OCI-LY7 (cell line): ENCODE measurements around the gene SLC4A11. TPM values are rescaled to one million over a fixed set of nuclear protein-coding genes. Genes with fewer than 3 reads are reported as not detected.

ENCODE experiments used
- BruUV-seq: library from RNA; stranded (reverse); fragments of 400-500 nt; replicated peaks from 2 replicates; lab custom pipeline; 2021; lab: Mats Ljungman, UMichigan
- CTCF ChIA-PET: fragments of 300-600 bp; sonication (Branson Sonifier 250); formaldehyde crosslinking; loops from one replicate; lab custom pipeline; 2022; ENCODE audit warnings: antibody characterized with exemption; ENCODE audit not compliant: unreplicated experiment; lab: Charles Lee
- POLR2A ChIA-PET: fragments of 300-600 bp; sonication (Branson Sonifier 250); formaldehyde crosslinking; loops from one replicate; lab custom pipeline; 2022; ENCODE audit warnings: antibody characterized with exemption; lab: Charles Lee
- DNase-seq: peaks from one replicate; pipeline ENCODE4 v3.0.0-alpha.2; 2015; ENCODE audit warnings: low spot score
- H2AFZ ChIP-seq: fragments of 200-600 bp; sonication (generic), shearing (Covaris generic); 2 replicates; pipeline ENCODE4 v1.6.1; 2014; ENCODE audit warnings: mild to moderate bottlenecking, antibody characterized with exemption, low read length, moderate library complexity
- H3K27ac ChIP-seq: fragments of 200-600 bp; sonication (generic); 2 replicates; pipeline ENCODE4 v1.5.1; 2014; ENCODE audit warnings: mixed run types, low read depth, mild to moderate bottlenecking, moderate library complexity, low read length, inconsistent platforms; ENCODE audit not compliant: poor library complexity, severe bottlenecking
- H3K36me3 ChIP-seq: fragments of 200-600 bp; sonication (generic); 2 replicates; pipeline ENCODE4 v1.6.1; 2014; ENCODE audit warnings: mild to moderate bottlenecking, antibody characterized with exemption, low read length, moderate library complexity, mixed read lengths; ENCODE audit not compliant: insufficient read depth
- H3K4me1 ChIP-seq: fragments of 200-600 bp; sonication (generic); 2 replicates; pipeline ENCODE4 v1.5.1; 2014; ENCODE audit warnings: mild to moderate bottlenecking, low read length; ENCODE audit not compliant: insufficient read depth, poor library complexity, severe bottlenecking
- H3K4me2 ChIP-seq: fragments of 200-600 bp; sonication (generic); 2 replicates; pipeline ENCODE4 v1.6.1; 2014; ENCODE audit warnings: mild to moderate bottlenecking, low read length
- H3K4me3 ChIP-seq: fragments of 200-600 bp; sonication (generic); 2 replicates; pipeline ENCODE4 v1.5.1; 2014; ENCODE audit warnings: mild to moderate bottlenecking, low read depth, low read length; ENCODE audit not compliant: poor library complexity, severe bottlenecking
- H3K79me2 ChIP-seq: fragments of 200-600 bp; sonication (generic); 2 replicates; pipeline ENCODE4 v1.6.1; 2016; ENCODE audit warnings: low read depth, mild to moderate bottlenecking, low read length, moderate library complexity, mixed read lengths; ENCODE audit not compliant: insufficient read depth
- H3K9me2 ChIP-seq: fragments of 200-600 bp; sonication (generic); 2 replicates; pipeline ENCODE4 v1.6.1; 2016; ENCODE audit warnings: mild to moderate bottlenecking, low read length, mixed read lengths; ENCODE audit not compliant: insufficient read depth
- H3K9me3 ChIP-seq: fragments of 200-600 bp; sonication (generic); 2 replicates; pipeline ENCODE4 v1.6.1; 2014; ENCODE audit warnings: mild to moderate bottlenecking, mixed run types, low read length, mixed read lengths
- H4K20me1 ChIP-seq: fragments of 200-600 bp; sonication (generic); 2 replicates; pipeline ENCODE4 v1.6.1; 2014; ENCODE audit warnings: mild to moderate bottlenecking, antibody characterized with exemption, low read length, moderate library complexity, mixed read lengths; ENCODE audit not compliant: insufficient read depth
- EZH2phosphoT487 ChIP-seq: fragments of 200-600 bp; sonication (generic); IDR thresholded peaks from 2 replicates; pipeline ENCODE4 v1.6.1; 2018; ENCODE audit warnings: low read depth, borderline replicate concordance, mild to moderate bottlenecking, mixed run types, antibody characterized with exemption, low read length, moderate library complexity, mixed read lengths
- intact Hi-C: fragments of 100-400 bp; cut with micrococcal nuclease; formaldehyde crosslinking; loops from one replicate; pipeline ENCODE4 v1.10.0; 2022; ENCODE audit not compliant: unreplicated experiment
- total RNA-seq, 2 experiments: library from RNA; depleted of rRNA in 1 of 2; stranded (reverse); fragments of >200 nt in 1 of 2; shearing (Covaris generic) in 1 of 2; gene quantifications; 2 replicates each; pipeline ENCODE4 v1.2.3, GENCODE V29; 2014 to 2022
- TF ChIP-seq, protein P1 (sequence below): fragments of 200-600 bp; sonication (generic); conservative IDR thresholded peaks from 2 replicates; pipeline ENCODE4 v1.5.1; 2014; ENCODE audit warnings: mild to moderate bottlenecking, antibody characterized with exemption, low read length, moderate library complexity, mixed read lengths

SLC4A11 gene
- total RNA-seq, 2 experiments from 2014 or later, result 4.4 to 26.9 TPM

DNA sequence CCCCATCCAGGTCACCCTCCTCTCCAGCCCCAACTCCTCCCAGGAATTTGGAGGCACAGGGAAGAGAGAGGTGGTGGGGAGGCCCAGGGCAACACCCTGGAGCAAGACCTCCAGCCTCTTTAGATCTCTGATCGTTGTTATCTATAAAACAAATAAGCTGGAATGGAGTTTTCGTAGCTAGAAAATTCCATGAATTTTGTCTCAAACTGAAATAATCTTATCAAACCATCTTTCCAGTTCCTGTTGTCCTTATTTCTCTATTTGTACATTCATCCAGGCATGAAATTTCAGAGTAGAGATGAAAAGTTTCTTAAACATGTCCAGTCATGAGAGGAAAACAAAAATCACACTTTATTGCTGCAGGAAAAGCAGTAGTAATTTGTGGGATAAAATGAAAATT, 6.2 kb upstream of the SLC4A11 start:
- no TSS peak for BruUV-seq
- POLR2A ChIA-PET, result interaction anchor here (0.5 kb wide), 1 partner anchor 120 kb away, joined by 3 read pairs; no protein-coding TSS in a partner anchor
- intact Hi-C loops, result no loop called here
- TF ChIP-seq, protein P1, sequence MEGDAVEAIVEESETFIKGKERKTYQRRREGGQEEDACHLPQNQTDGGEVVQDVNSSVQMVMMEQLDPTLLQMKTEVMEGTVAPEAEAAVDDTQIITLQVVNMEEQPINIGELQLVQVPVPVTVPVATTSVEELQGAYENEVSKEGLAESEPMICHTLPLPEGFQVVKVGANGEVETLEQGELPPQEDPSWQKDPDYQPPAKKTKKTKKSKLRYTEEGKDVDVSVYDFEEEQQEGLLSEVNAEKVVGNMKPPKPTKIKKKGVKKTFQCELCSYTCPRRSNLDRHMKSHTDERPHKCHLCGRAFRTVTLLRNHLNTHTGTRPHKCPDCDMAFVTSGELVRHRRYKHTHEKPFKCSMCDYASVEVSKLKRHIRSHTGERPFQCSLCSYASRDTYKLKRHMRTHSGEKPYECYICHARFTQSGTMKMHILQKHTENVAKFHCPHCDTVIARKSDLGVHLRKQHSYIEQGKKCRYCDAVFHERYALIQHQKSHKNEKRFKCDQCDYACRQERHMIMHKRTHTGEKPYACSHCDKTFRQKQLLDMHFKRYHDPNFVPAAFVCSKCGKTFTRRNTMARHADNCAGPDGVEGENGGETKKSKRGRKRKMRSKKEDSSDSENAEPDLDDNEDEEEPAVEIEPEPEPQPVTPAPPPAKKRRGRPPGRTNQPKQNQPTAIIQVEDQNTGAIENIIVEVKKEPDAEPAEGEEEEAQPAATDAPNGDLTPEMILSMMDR, result no peak
- no peak for TF ChIP-seq EZH2phosphoT487
- H3K27ac ChIP-seq, result no peak overlapping the region
- no peaks in the 10 kb centered on the region for H3K9me2 ChIP-seq
- H3K4me3 ChIP-seq, result no peak overlapping the region
- no peaks in the 10 kb centered on the region for H3K4me1 ChIP-seq
- no peak for DNase-seq
- no peaks in the 10 kb centered on the region for H3K9me3 ChIP-seq
- H2AFZ ChIP-seq, result no peak overlapping the region
- H4K20me1 ChIP-seq, result no peaks in the 10 kb centered on the region; the same call in 1 of the 2 replicates
- CTCF ChIA-PET, result no interaction called here
- no peak overlapping the region for H3K4me2 ChIP-seq
- H3K79me2 ChIP-seq, result no peaks in the 10 kb centered on the region
- H3K36me3 ChIP-seq, result no peaks in the 10 kb centered on the region

DNA sequence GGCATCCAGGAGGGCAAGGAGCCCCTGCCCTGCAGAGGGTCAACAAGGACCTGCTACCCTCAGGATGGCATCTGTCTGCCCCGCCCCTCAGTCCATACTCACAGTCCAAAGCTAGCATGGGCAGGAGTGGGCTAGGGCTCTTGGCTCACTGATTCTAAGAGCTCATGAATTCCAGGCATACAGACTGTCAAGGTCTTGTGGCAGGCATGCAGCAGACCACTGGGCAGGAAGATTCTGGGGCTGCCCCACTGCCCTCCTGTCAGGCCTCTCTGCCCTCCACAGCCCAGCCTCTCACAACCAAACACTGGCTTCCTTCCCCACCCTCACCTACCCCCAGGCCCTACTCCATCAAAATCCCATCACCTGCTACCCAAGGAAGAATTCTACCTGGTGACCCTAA, 5.6 kb upstream of the SLC4A11 start:
- no peak for TF ChIP-seq EZH2phosphoT487
- TF ChIP-seq, protein P1, result no peak
- no peak overlapping the region for H2AFZ ChIP-seq
- POLR2A ChIA-PET, result interaction anchor here (0.6 kb wide), 1 partner anchor 358 kb away, joined by 3 read pairs; no protein-coding TSS in a partner anchor
- no TSS peak for BruUV-seq
- intact Hi-C loops, result no loop called here
- H4K20me1 ChIP-seq, result no peaks in the 10 kb centered on the region; the same call in 1 of the 2 replicates
- H3K4me3 ChIP-seq, result no peak overlapping the region
- no peak overlapping the region for H3K27ac ChIP-seq
- no peak overlapping the region for H3K4me2 ChIP-seq
- H3K36me3 ChIP-seq, result no peaks in the 10 kb centered on the region
- no peaks in the 10 kb centered on the region for H3K9me2 ChIP-seq
- H3K4me1 ChIP-seq, result no peaks in the 10 kb centered on the region
- H3K79me2 ChIP-seq, result no peaks in the 10 kb centered on the region
- CTCF ChIA-PET, result no interaction called here
- no peak for DNase-seq
- H3K9me3 ChIP-seq, result no peaks in the 10 kb centered on the region

DNA sequence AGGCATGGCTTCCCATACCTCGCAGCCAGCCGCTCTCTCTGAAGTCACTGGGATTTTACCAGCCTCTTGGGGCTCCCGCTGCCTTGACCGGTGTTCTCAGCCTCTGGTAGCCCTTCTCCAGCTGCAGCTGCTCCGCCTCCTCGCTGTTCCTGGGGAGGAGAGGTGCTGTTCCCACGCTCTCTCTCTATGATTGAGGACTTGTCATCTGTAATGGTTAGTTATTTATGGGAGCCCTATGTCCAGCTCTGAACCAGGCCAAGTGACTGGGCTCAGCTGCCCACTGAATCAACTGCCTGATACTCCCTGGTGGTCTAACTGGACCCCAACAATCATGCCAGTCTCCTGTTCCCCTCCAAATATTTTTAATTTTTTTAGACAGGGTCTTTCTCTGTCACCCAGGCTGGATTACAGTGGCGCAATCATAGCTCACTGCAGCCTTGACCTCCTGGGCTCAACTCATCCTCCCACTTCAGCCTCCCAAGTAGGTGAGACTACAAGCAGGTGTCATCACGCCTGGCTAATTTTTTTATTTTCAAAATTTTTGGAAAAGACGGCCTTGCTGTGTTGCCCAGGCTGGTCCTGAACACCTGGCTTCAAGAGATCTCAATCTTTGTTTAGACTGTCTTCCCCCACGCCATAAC, 4.8 kb upstream of the SLC4A11 start:
- Histone ChIP-seq H3K36me3 (no peaks in the 10 kb centered on the region), H3K4me1 (peaks cover 4% of the 10 kb centered on the region), H3K9me3 (no peaks in the 10 kb centered on the region), H3K9me2 (no peaks in the 10 kb centered on the region), H3K27ac (no peak overlapping the region), H3K79me2 (no peaks in the 10 kb centered on the region), H4K20me1 (no peaks in the 10 kb centered on the region; the same call in 1 of the 2 replicates), H3K4me3 (no peak overlapping the region), H2AFZ (no peak overlapping the region), H3K4me2 (no peak overlapping the region)
- no TSS peak for BruUV-seq
- no peak for DNase-seq
- intact Hi-C loops, result no loop called here
- TF ChIP-seq, protein P1, result no peak
- TF ChIP-seq EZH2phosphoT487, result no peak
- ChIA-PET POLR2A (interaction anchor here (0.6 kb wide), 1 partner anchor 358 kb away, joined by 3 read pairs; no protein-coding TSS in a partner anchor), CTCF (no interaction called here)
